H1 (cell line): ENCODE data around the gene NHLRC2. TPM values are rescaled to one million over a fixed set of nuclear protein-coding genes. Genes with fewer than 3 reads are reported as not detected.

ENCODE experiments used
- ASH2L ChIP-seq: fragments of 200-600, 300-600 bp; sonication (generic); IDR thresholded peaks from one replicate; pipeline ENCODE4 v1.7.1; 2017; ENCODE audit warnings: low read length
- EZH2 ChIP-seq: fragments of 200-600 bp; sonication (generic); IDR thresholded peaks from 2 replicates; pipeline ENCODE4 v1.7.1; 2012; ENCODE audit warnings: low read depth, mild to moderate bottlenecking, moderate library complexity, low read length, inconsistent platforms; ENCODE audit not compliant: severe bottlenecking
- GTF2F1 ChIP-seq: IDR thresholded peaks from 2 replicates; pipeline ENCODE4 v1.6.1; 2012; ENCODE audit warnings: low read depth, low read length, improper control_type of control experiment, borderline replicate concordance
- PHF8 ChIP-seq: fragments of 200-600 bp; sonication (generic); conservative IDR thresholded peaks from 2 replicates; pipeline ENCODE4 v1.7.1; 2012; ENCODE audit warnings: low read depth, mild to moderate bottlenecking, inconsistent platforms, low read length, moderate library complexity
- POLR2AphosphoS5 ChIP-seq: IDR thresholded peaks from 2 replicates; pipeline ENCODE4 v1.6.1; 2011; ENCODE audit warnings: low read depth, low read length
- POU5F1 ChIP-seq: IDR thresholded peaks from 2 replicates; pipeline ENCODE4 v1.6.1; 2011; ENCODE audit warnings: low read depth, mild to moderate bottlenecking, low read length, moderate library complexity
- SP4 ChIP-seq: IDR thresholded peaks from 2 replicates; pipeline ENCODE4 v1.6.1; 2012; ENCODE audit warnings: low read length, inconsistent platforms
- TBP ChIP-seq: IDR thresholded peaks from 2 replicates; pipeline ENCODE4 v1.6.1; 2011; ENCODE audit warnings: low read depth, low read length, improper control_type of control experiment
- ZNF274 ChIP-seq: IDR thresholded peaks from 2 replicates; pipeline ENCODE4 v1.7.0; 2012; ENCODE audit warnings: low read length, borderline replicate concordance; ENCODE audit errors: extremely low read depth
- polyA plus RNA-seq, 7 experiments: library from polyadenylated mRNA; depleted of rRNA in 3 of 7; stranded (reverse) in 5 of 7; unstranded in 2 of 7; fragments of >200 nt in 5 of 7; fragments of 200-250 nt in 2 of 7; gene quantifications; 1 replicate in 5 of 7; 2 replicates in 1 of 7; 4 replicates in 1 of 7; pipeline versions ENCODE4 v1.2.1 to v1.2.3, GENCODE V29; 2011 to 2013; ENCODE audit warnings: missing spikeins in 2 of 7, mixed read lengths in 2 of 7
- total RNA-seq: library from RNA; stranded (reverse); fragmentation: NEBNext Ultra II Directional; extraction: Animal tissue kit (Norgen Biotek cat#: 25700); gene quantifications from 2 replicates; pipeline ENCODE4 v1.2.1, GENCODE V29; 2021

NHLRC2 gene
- total and polyA plus RNA-seq, 2 of the 8 experiments (the other 6 are each of a cell fraction or from before 2014, with no cell fraction given), result 4.9 to 25.6 TPM

DNA sequence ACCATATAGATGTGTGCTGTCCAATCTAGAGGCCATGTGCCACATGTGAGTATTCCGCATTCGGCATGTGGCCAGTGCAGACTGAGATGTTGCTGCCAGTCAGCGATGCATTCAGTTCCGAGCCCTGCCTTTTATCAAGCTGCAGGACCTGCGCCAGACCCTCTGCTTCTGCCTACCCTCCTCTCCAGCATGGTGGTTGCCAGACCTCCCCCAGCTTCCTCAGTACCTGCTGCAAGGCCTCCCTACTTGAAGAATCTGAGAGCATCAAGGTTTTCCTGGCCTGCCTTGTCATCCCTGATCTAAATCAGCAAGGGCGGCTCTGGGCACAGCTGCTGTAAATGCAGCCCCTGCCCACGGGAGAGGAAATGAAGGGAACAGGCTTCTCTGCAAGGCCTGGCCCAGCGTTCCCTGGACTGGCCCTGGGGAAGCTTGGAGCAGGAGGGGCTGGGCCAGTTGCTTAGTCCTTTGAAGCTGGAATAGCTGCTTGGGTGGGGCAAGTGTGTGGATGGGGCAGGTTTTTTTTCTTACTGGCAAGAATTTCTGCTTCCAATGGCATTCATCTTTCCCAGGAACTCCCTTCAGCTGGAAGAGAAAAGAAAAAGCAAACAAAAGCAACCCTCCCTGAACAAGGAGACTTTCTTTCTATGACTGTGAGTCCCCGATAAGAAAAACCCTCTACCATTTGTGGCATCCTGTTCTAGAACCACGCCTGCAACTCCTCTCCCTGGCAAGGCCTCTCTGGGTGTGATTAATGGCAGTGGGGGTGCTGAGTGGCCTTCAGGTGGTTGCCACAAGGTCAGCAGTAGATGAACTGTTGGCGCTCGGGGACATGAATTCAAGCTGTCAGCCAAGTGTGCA, 93.0 kb downstream of the NHLRC2 start (continued):
- no peak for TF ChIP-seq TBP
- no peak for TF ChIP-seq GTF2F1
- TF ChIP-seq POU5F1, result no peak
- TF ChIP-seq EZH2, result no peak
- no peak for TF ChIP-seq ZNF274
- TF ChIP-seq POLR2AphosphoS5, result no peak
- no peak for TF ChIP-seq PHF8
- no peak for TF ChIP-seq ASH2L
- no peak for TF ChIP-seq SP4
